ENCODE measurements around the gene GH2.

The GH2 gene

GRCh38 chr17:63843387-63843888 is 38.3 kb downstream of the GH2 start:
- intact Hi-C loops (cut with DNase I): loop anchor here (2.0 to 5.0 kb wide), 2 partner anchors 17 to 221 kb away; partner anchors contain the start of genes FTSJ3, MAP3K3 and PSMC5
- DNase-seq: peak in 1 of 10 donors; percentile 61

- intact Hi-C loops (cut with DNase I): loop anchor here (2.0 to 5.0 kb wide), 2 partner anchors 16 to 220 kb away; partner anchors contain the start of genes FTSJ3, MAP3K3 and PSMC5
- peak; percentile 93 to 100 (median 98) for DNase-seq
Observed at GRCh38 chr17:63842540-63843386, 39.0 kb downstream of the GH2 start, which contains the start of gene SMARCD2. SMARCD2 (minus strand) TSS chr17:63842685; CDS start chr17:63842674, 11 bp downstream.

DNA sequence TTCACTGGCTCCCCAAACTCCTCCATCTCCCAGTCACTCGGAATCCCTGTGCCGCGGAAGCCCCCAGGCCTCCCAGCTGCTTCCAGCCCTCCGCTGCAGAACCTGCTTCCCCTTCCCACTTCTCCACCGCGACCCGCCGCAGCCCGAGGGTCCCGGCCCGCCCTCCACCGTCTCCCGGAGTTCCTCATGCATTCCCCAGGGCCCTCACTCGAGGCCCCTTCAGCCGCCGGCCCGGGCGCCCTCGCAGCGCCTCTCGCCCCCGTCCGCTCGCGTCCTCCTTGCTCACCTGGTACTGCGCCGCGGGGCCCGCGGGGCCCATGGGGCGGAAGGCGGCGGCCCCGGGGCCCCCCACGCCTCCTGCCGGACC is 39.6 kb downstream of the GH2 start:
- intact Hi-C loops (cut with DNase I): loop anchor here (2.0 to 5.0 kb wide), 2 partner anchors 15 to 220 kb away; partner anchors contain the start of genes FTSJ3, MAP3K3 and PSMC5
- DNase-seq: peak in 2 of 10 donors; percentile 28 to 90

DNA sequence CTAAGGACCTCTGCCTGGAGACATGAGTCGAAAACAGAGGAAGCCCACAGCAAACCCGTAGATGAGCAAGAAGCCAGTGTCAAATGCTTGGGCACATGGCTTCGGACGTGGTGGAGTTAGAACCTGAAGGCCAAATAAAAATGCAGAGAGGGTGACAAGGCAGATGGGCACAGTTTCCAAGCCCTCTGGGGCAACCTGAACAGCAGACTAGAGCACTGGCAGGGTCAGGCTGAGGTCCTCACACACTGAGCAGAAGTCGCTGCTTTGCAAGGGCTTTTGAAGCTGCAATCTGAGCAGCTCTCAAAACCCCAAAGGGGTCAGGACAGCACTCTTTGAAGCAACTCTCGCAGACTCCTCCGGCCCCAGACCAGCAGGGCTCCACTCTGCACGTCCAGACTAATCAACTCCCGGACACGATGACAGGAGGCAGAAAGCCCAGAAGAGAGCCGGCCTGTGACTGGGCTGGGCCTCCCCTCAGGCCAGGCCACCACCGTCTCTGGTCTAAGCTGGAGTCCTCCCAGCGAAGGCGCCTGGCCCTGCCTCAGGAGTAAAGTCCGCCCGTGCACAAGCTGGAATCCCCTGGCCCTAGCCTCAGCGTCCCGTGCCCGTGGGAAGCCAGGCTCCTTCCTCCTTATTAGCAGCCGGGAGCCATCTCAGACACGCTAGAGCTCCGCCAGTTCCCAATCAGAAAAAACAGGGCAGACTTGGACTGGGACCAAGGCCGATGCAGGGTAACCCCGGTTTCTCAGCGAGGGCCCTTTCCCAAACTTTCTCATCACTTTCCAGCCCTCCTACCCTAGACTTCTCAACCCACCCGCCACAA is 40.2 kb downstream of the GH2 start:
- intact Hi-C loops (cut with DNase I): loop anchor here (2.0 to 5.0 kb wide), 2 partner anchors 15 to 219 kb away; partner anchors contain the start of genes FTSJ3, MAP3K3 and PSMC5
- DNase-seq: peak in 6 of 10 donors; percentile 31 to 91 (median 45)

DNA sequence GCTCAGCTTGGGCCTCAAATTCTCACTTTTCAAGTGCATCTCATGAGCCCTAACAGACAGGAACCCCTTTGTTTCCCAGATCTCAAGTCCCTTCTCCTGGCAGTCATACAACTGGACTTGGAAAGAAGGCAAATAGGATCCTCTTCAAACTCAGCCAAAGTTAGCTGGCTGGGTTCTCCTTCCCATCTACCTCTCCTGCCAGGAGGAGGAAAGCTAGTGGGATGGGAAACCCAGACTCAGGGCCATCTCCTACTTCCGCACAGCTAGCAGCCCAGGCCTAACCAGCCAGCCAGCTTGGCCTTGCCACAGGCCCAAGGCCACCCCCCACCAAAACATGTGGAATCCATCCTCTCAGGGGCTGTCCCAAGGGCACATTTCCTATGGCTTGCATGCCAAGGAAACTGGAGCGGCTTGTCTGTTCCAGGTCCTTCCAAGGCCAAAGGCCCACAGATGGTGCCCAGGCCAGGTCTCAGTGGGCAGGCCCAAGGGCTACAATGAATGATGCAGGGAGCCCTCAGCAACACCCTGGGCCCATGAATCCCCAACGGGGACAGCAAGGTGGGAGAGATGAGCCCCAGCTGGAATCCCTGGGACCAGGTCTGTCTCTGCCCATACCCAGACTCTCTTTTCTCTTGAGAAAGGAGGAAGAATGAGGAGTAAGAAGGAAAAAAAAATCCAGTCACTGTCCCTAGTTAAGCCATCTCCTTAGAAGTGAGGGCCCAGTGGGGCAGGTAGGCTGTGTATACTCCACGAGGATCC is 41.0 kb downstream of the GH2 start:
- intact Hi-C loops (cut with DNase I): loop anchor here (5.0 kb wide), 1 partner anchor 218 kb away; the partner anchor contains the start of gene MAP3K3
- no peak for DNase-seq

DNA sequence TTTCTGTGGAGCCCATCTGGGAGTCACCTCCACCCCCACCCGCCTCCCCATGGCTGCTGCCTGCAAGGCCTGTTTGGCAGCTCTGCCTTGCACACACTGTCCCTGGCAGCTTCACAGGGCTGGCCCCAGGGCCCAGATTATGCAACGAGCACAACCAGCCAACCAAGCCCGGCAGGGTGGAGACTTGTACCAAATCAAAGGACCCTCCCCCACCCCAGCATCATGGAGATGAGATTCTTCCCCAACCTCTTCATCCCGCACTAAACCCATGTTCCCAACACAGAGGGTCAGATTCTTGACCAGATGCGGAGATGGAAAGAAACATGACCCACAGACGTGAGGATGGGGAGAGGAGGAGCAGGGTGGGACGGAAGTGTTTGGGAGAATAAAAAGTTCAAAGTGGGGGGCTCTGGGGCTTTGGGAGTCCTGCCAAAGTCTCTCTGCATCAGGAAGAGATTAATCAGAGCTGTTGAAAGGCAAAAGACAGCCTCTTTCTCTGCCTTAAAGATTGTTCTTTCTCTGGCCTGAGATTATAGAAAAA is 43.0 kb downstream of the GH2 start:
- peak; percentile 79 to 98 (median 91) for DNase-seq
- intact Hi-C loops (cut with DNase I): no loop called here

DNA sequence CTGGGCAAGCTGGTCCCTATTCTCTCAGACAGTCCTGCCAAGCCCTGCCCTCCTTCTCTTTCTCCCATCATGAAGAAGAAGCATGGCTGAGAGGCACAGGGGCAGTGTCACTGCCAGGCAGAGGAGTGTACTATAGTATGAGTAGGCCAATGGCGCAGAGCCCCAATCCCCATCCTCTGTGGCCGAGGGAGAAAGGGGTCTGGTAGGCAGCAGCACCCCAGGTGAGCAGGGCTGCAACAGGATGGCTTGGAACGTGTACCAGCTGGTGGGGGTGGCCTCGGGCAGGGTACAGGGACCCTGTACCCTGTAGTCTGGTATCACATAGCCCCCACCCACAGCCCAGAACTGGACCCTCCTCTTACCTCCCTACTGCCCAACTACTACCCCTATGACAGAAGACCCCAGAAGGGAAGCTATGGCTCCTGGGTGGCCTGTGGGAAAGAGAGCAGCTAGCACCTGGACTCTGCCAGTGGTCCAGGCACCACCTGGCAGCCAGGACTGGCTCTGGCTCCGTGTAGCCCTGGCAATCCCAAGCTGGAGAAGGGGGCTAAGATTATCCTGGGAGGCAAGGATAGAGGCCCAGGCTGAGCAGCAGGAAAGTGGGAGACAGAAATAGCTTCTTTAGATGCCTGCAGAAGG is 43.7 kb downstream of the GH2 start:
- no peak for DNase-seq
- intact Hi-C loops (cut with DNase I): no loop called here

DNA sequence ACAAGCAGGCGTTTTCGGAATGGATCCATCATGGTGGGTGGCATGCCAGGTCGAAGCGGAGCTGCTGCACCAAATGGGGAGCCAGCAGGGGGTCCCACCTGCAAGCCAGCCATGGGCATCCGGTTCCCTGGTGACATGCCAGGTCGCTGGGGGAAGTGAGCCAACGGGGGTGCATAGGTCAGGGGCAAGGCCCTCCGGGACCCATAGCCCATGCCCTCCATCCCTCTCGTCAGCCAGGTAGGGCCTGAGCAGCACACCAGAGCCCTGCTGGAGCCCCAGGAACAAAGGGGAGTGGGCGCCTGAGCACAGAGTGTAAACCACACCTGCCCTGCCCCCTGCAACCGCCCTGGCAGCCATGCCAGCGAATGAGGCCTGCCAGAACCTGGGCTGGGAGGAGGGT is 44.3 kb downstream of the GH2 start:
- no peak for DNase-seq
- intact Hi-C loops (cut with DNase I): no loop called here

- intact Hi-C loops (cut with DNase I): no loop called here
- no peak for DNase-seq
Observed at GRCh38 chr17:63836811-63837210, 44.9 kb downstream of the GH2 start.

DNA sequence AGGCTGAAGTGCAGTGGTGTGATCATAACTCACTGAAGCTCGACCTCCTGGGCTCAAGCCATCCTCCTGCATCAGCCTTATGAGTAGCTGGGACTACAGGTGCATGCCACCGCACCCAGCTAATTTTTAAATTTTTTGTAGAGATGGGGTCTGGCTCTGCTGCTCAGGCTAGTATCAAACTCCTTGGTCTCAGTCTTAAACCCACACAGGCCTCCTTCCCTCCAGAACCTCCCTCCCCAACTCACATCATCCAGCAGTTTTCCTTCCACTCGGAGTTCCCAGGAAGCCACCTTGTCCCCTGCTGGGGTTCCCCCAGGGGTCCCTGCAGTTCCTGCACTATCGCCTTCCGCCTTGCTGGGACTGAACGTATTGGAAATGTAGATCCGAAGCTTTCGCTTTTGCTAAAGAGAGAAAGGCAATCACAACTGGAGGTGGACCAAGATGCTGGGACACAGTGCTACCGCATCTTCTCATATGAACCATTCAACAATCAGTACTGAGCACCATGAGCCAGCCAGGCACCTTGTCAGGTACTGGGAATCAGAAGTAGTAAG is 46.5 kb downstream of the GH2 start:
- intact Hi-C loops (cut with DNase I): no loop called here
- no peak for DNase-seq

DNA sequence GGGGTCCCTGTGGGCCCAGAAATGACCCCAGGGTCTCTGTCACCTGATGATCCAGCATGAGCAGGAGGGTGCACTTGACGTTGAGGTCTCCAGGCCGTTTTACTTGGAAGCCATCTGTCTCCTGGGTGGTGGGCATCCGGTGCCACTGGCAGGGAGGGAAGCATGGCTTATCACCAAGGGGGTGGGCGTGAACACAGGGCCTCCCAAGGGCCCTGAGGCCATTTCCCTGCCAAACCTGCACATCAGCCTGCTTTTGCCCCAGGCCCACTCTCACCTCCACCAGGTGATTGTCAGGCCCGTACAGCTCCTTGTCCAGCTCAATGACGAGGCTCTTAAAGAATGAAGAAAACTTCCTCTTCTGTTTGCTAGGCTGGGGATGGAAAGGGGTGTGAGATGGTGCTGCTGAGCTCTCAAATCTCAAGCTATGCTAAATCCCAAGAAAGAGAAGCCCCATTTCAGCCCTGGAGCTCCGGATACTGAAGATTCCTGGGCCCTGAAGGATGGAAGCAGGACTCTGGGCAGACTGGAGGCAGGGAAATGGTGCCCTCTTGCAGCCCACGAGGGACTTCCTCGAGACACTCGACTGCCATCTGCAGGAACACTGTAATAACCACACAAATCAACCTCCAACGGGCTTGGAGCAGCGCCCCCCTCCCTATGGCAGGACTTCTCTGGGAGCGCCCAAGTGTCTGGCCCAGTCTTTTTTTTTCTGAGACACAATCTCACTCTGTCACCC is 47.1 kb downstream of the GH2 start:
- intact Hi-C loops (cut with DNase I): no loop called here
- peak in 7 of 10 donors; percentile 52 to 94 (median 78) for DNase-seq

DNA sequence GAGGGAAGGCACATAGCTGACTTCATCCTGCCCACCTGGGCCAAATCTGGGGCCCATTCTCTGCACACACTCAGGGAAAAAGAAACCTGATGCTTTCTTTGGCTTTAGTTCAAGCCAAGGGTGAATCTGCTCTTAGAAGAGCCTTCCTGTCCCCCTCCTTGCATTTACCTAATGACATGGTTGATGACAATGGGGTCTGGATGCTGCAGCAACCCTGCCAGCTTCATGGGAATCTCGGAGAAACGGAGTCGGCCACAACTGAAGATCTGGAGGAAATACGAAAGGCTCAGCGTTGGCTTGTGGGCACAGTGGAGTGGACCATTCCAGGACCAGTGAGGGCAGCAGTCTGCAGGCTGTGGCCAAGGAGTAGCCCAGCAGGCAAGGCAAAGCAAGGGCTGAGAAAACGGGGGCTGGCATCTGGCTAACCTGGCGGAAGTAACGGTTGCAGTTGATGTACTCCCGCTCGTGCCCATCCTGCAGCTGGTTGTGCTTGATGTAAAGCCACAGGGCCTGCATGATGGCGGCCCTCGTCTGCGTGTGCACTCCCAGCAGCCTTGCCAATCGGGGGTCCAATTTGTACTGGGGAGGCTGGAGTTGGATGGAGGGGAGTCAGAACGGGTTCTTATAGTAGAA is 47.9 kb downstream of the GH2 start:
- intact Hi-C loops (cut with DNase I): no loop called here
- no peak for DNase-seq

- peak in 1 of 10 donors; percentile 66 for DNase-seq
- intact Hi-C loops (cut with DNase I): no loop called here
Observed at GRCh38 chr17:63833026-63833740, 48.6 kb downstream of the GH2 start.

GRCh38 chr17:63832455-63832854 is 49.3 kb downstream of the GH2 start:
- DNase-seq: no peak
- intact Hi-C loops (cut with DNase I): no loop called here

GRCh38 chr17:63832014-63832413 is 49.7 kb downstream of the GH2 start:
- intact Hi-C loops (cut with DNase I): no loop called here
- DNase-seq: no peak

- DNase-seq: no peak
- intact Hi-C loops (cut with DNase I): no loop called here
Observed at GRCh38 chr17:63831505-63831904, 50.2 kb downstream of the GH2 start.

DNA sequence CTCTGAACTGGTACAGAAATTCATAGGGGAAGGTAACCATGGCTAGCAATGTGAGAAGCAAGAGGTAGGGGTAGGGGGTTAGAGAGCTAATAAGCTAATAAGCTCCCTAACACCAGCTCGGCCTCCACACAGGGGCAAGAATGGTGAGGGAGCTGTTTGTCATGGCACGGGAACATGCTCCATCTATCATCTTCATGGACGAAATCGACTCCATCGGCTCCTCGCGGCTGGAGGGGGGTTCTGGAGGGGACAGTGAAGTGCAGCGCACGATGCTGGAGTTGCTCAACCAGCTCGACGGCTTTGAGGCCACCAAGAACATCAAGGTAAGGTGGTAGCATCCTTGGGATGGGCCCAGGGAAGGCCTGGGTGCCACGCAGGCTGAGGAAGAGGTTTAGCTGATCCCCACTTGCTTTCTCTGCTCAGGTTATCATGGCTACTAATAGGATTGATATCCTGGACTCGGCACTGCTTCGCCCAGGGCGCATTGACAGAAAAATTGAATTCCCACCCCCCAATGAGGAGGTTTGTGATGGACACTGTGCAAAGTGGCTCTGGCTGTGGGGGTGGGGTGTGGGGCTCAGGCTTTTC is 50.7 kb downstream of the GH2 start:
- intact Hi-C loops (cut with DNase I): no loop called here
- no peak for DNase-seq
